Astrocyte (in vitro differentiated cells and primary cell): ENCODE data around the gene VAMP7. TPM values are rescaled to one million over a fixed set of nuclear protein-coding genes. Genes with fewer than 3 reads are reported as not detected.

Source experiments
- DNase-seq: peaks from one replicate; pipeline ENCODE4 v3.0.0-alpha.2; 2010; ENCODE audit warnings: low read depth
- FAIRE-seq: peaks from 2 replicates; lab custom pipeline; 2011; peaks lifted over from hg19 to GRCh38; lab: Jason Lieb, UNC
- H2AFZ ChIP-seq: 2 replicates; pipeline ENCODE4 v1.6.0; 2012; ENCODE audit warnings: low read depth, low read length, inconsistent platforms
- H3K27ac ChIP-seq: 2 replicates; pipeline ENCODE4 v1.5.1; 2011; ENCODE audit warnings: low read depth, low read length, inconsistent platforms
- H3K27me3 ChIP-seq: 2 replicates; pipeline ENCODE4 v1.6.0; 2011; ENCODE audit warnings: low read length, inconsistent platforms; ENCODE audit not compliant: insufficient read depth
- H3K36me3 ChIP-seq: 2 replicates; pipeline ENCODE4 v1.5.1; 2011; ENCODE audit warnings: low read length, inconsistent platforms; ENCODE audit not compliant: insufficient read depth
- H3K4me1 ChIP-seq: 2 replicates; pipeline ENCODE4 v1.5.1; 2011; ENCODE audit warnings: low read length, inconsistent platforms; ENCODE audit not compliant: insufficient read depth
- H3K4me2 ChIP-seq: 2 replicates; pipeline ENCODE4 v1.6.0; 2012; ENCODE audit warnings: low read length, inconsistent platforms
- H3K4me3 ChIP-seq: 2 replicates; pipeline ENCODE4 v1.5.1; 2011; ENCODE audit warnings: low read depth, mild to moderate bottlenecking, low read length, inconsistent platforms; ENCODE audit not compliant: insufficient read depth
- H3K79me2 ChIP-seq: 2 replicates; pipeline ENCODE4 v1.6.0; 2012; ENCODE audit warnings: mild to moderate bottlenecking, low read length, inconsistent platforms; ENCODE audit not compliant: insufficient read depth
- H3K9ac ChIP-seq: 2 replicates; pipeline ENCODE4 v1.6.0; 2012; ENCODE audit warnings: mild to moderate bottlenecking, low read length, inconsistent platforms
- H3K9me3 ChIP-seq: 2 replicates; pipeline ENCODE4 v1.5.1; 2012; ENCODE audit warnings: low read depth, mild to moderate bottlenecking, low read length, inconsistent platforms; ENCODE audit not compliant: insufficient read depth
- H4K20me1 ChIP-seq: 2 replicates; pipeline ENCODE4 v1.6.0; 2012; ENCODE audit warnings: low read length, inconsistent platforms; ENCODE audit not compliant: insufficient read depth
- H3K27ac Mint-ChIP-seq: one replicate; pipeline ENCODE4 v1.8.0; 2021; ENCODE audit warnings: mild to moderate bottlenecking, mixed read lengths; ENCODE audit not compliant: unreplicated experiment
- H3K27me3 Mint-ChIP-seq: one replicate; pipeline ENCODE4 v1.8.0; 2021; ENCODE audit warnings: low read depth, mixed read lengths; ENCODE audit not compliant: unreplicated experiment
- H3K36me3 Mint-ChIP-seq: one replicate; pipeline ENCODE4 v1.8.0; 2021; ENCODE audit warnings: low read depth, mixed read lengths; ENCODE audit not compliant: unreplicated experiment
- H3K4me1 Mint-ChIP-seq: one replicate; pipeline ENCODE4 v1.8.0; 2021; ENCODE audit warnings: low read depth, mixed read lengths; ENCODE audit not compliant: unreplicated experiment
- H3K4me3 Mint-ChIP-seq: one replicate; pipeline ENCODE4 v1.8.0; 2021; ENCODE audit warnings: mild to moderate bottlenecking, moderate library complexity, mixed read lengths; ENCODE audit not compliant: unreplicated experiment
- H3K9me3 Mint-ChIP-seq: one replicate; pipeline ENCODE4 v1.8.0; 2021; ENCODE audit warnings: mild to moderate bottlenecking, mixed read lengths; ENCODE audit not compliant: unreplicated experiment
- EZH2 ChIP-seq: IDR thresholded peaks from 2 replicates; pipeline ENCODE4 v1.6.1; 2012; ENCODE audit warnings: mild to moderate bottlenecking, low read length, inconsistent platforms; ENCODE audit not compliant: insufficient read depth
- total RNA-seq: library from RNA; stranded (reverse); gene quantifications from 2 replicates; pipeline ENCODE4 v1.2.1, GENCODE V29; 2021
- TF ChIP-seq, protein P1 (sequence below): IDR thresholded peaks from 2 replicates; pipeline ENCODE4 v1.5.1; 2011; ENCODE audit warnings: low read depth, mild to moderate bottlenecking, inconsistent platforms, low read length, moderate library complexity; ENCODE audit not compliant: insufficient read depth

The VAMP7 gene
- total RNA-seq, 1 donor from 2014 or later, result 49.0 TPM

- no peaks in the 10 kb centered on the region for H3K4me1 Mint-ChIP-seq
- H3K4me2 ChIP-seq, result no peak overlapping the region
- H3K4me3 Mint-ChIP-seq, result no peak overlapping the region
Observed at GRCh38 chrX:155956649-155957048, 75.5 kb downstream of the VAMP7 start.

GRCh38 chrX:155957843-155958242 lies 76.7 kb downstream of the VAMP7 start:
- no peaks in the 10 kb centered on the region for H3K27me3 Mint-ChIP-seq
- no peaks in the 10 kb centered on the region for H3K36me3 Mint-ChIP-seq
- H4K20me1 ChIP-seq, result no peaks in the 10 kb centered on the region
- H3K4me3 Mint-ChIP-seq, result no peak overlapping the region
- no peaks in the 10 kb centered on the region for H3K9me3 ChIP-seq
- peaks cover 2% of the 10 kb centered on the region for H3K9me3 Mint-ChIP-seq
- no peaks in the 10 kb centered on the region for H3K4me1 Mint-ChIP-seq
- H3K27ac Mint-ChIP-seq, result no peak overlapping the region
- H3K9ac ChIP-seq, result no peak overlapping the region
- DNase-seq, result no peak
- TF ChIP-seq, protein P1, sequence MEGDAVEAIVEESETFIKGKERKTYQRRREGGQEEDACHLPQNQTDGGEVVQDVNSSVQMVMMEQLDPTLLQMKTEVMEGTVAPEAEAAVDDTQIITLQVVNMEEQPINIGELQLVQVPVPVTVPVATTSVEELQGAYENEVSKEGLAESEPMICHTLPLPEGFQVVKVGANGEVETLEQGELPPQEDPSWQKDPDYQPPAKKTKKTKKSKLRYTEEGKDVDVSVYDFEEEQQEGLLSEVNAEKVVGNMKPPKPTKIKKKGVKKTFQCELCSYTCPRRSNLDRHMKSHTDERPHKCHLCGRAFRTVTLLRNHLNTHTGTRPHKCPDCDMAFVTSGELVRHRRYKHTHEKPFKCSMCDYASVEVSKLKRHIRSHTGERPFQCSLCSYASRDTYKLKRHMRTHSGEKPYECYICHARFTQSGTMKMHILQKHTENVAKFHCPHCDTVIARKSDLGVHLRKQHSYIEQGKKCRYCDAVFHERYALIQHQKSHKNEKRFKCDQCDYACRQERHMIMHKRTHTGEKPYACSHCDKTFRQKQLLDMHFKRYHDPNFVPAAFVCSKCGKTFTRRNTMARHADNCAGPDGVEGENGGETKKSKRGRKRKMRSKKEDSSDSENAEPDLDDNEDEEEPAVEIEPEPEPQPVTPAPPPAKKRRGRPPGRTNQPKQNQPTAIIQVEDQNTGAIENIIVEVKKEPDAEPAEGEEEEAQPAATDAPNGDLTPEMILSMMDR, result no peak
- no peak for TF ChIP-seq EZH2
- no peak overlapping the region for H3K4me3 ChIP-seq
- no peak overlapping the region for H3K4me2 ChIP-seq
- no peak for FAIRE-seq
- H3K79me2 ChIP-seq, result no peaks in the 10 kb centered on the region
- no peak overlapping the region for H3K27ac ChIP-seq
- no peak overlapping the region for H2AFZ ChIP-seq
- H3K27me3 ChIP-seq, result no peaks in the 10 kb centered on the region
- H3K4me1 ChIP-seq, result no peaks in the 10 kb centered on the region
- H3K36me3 ChIP-seq, result no peaks in the 10 kb centered on the region

More at GRCh38 chrX:155956649-155957048, 75.5 kb downstream of the VAMP7 start:
- Mint-ChIP-seq H3K27ac (no peak overlapping the region), H3K9me3 (no peaks in the 10 kb centered on the region), H3K36me3 (no peaks in the 10 kb centered on the region), H3K27me3 (no peaks in the 10 kb centered on the region)
- H3K79me2 ChIP-seq, result no peaks in the 10 kb centered on the region
- no peaks in the 10 kb centered on the region for H3K27me3 ChIP-seq
- H3K9me3 ChIP-seq, result no peaks in the 10 kb centered on the region
- H3K4me3 ChIP-seq, result no peak overlapping the region
- DNase-seq (no peak), FAIRE-seq (no peak)
- no peak overlapping the region for H3K9ac ChIP-seq
- TF ChIP-seq, protein P1, result no peak
- TF ChIP-seq EZH2, result no peak
- H3K36me3 ChIP-seq, result no peaks in the 10 kb centered on the region
- H4K20me1 ChIP-seq, result no peaks in the 10 kb centered on the region
- H3K4me1 ChIP-seq, result no peaks in the 10 kb centered on the region
- H2AFZ ChIP-seq, result no peak overlapping the region
- no peak overlapping the region for H3K27ac ChIP-seq

GRCh38 chrX:155959018-155959587 lies 78.0 kb downstream of the VAMP7 start:
- no peaks in the 10 kb centered on the region for H4K20me1 ChIP-seq
- no peak overlapping the region for H3K4me3 Mint-ChIP-seq
- H2AFZ ChIP-seq, result no peak overlapping the region
- TF ChIP-seq, protein P1, result no peak
- no peak for TF ChIP-seq EZH2
- H3K9me3 ChIP-seq, result no peaks in the 10 kb centered on the region
- H3K79me2 ChIP-seq, result no peaks in the 10 kb centered on the region
- no peaks in the 10 kb centered on the region for H3K36me3 Mint-ChIP-seq
- H3K27me3 ChIP-seq, result no peaks in the 10 kb centered on the region
- no peak overlapping the region for H3K27ac Mint-ChIP-seq
- no peaks in the 10 kb centered on the region for H3K4me1 Mint-ChIP-seq
- no peaks in the 10 kb centered on the region for H3K4me1 ChIP-seq
- H3K27ac ChIP-seq, result no peak overlapping the region
- no peak overlapping the region for H3K4me3 ChIP-seq
- no peak overlapping the region for H3K9ac ChIP-seq
- no peak overlapping the region for H3K4me2 ChIP-seq
- no peaks in the 10 kb centered on the region for H3K27me3 Mint-ChIP-seq
- FAIRE-seq, result no peak
- DNase-seq, result no peak
- H3K36me3 ChIP-seq, result no peaks in the 10 kb centered on the region
- peaks cover 8% of the 10 kb centered on the region for H3K9me3 Mint-ChIP-seq
